A549 (cell line): ENCODE measurements around the gene BOD1L1. TPM values are rescaled to one million over a fixed set of nuclear protein-coding genes. Genes with fewer than 3 reads are reported as not detected.

ENCODE experiments used
- ATAC-seq, 2 experiments: fragments of 200-7000 bp in 1 of 2; fragments of >200 bp in 1 of 2; cut with Nextera tagmentation in 1 of 2; cut with Tn5 transposase in 1 of 2; 3 replicates each; pipeline versions ENCODE4 v1.8.0 to v1.9.1; 2018 to 2020; ENCODE audit warnings: mild to moderate bottlenecking in 1 of 2, moderate library complexity in 1 of 2
- CTCF ChIA-PET: fragments of 300-600 bp; sonication (Branson Sonifier 250); formaldehyde crosslinking; extraction: SDS; loops from one replicate; lab custom pipeline; 2021; ENCODE audit warnings: antibody characterized with exemption, inconsistent platforms; lab: Yijun Ruan, JAX
- POLR2A ChIA-PET: fragments of 350-600 bp; formaldehyde crosslinking; extraction: SDS; loops from one replicate; lab custom pipeline; 2021; ENCODE audit warnings: antibody characterized with exemption, inconsistent platforms; lab: Yijun Ruan, JAX
- DNase-seq, 2 experiments: peaks; one replicate each; pipeline versions ENCODE4 v3.0.0 to v3.0.0-alpha.2; 2011 to 2016; ENCODE audit warnings: low read depth in 1 of 2, low spot score in 1 of 2
- FAIRE-seq: peaks from 2 replicates; lab custom pipeline; 2011; peaks lifted over from hg19 to GRCh38; lab: Jason Lieb, UNC
- H3K27ac ChIP-seq, 2 experiments: fragments of >200 bp; sonication (Bioruptor Twin); formaldehyde crosslinking; 3 replicates each; pipeline ENCODE4 v1.5.1; 2016 to 2017
- H3K4me1 ChIP-seq: fragments of >200 bp; sonication (Bioruptor Twin); formaldehyde crosslinking; 3 replicates; pipeline ENCODE4 v1.6.1; 2016
- H3K4me2 ChIP-seq: fragments of >200 bp; sonication (Bioruptor Twin); formaldehyde crosslinking; 3 replicates; pipeline ENCODE4 v1.6.1; 2016
- H3K4me3 ChIP-seq: fragments of >200 bp; sonication (Bioruptor Twin); formaldehyde crosslinking; 3 replicates; pipeline ENCODE4 v1.5.1; 2016
- H3K9me3 ChIP-seq: fragments of >200 bp; sonication (Bioruptor Twin); formaldehyde crosslinking; 3 replicates; pipeline ENCODE4 v1.6.1; 2016
- CBX2 ChIP-seq: fragments of 200-600 bp; sonication (generic); IDR thresholded peaks from 2 replicates; pipeline ENCODE4 v1.6.1; 2016; ENCODE audit warnings: low read depth, mild to moderate bottlenecking, borderline replicate concordance
- CEBPB ChIP-seq, 2 experiments: fragments of >200 bp in 1 of 2; sonication (Bioruptor Twin) in 1 of 2; formaldehyde crosslinking in 1 of 2; IDR thresholded peaks; 2 replicates each; pipeline ENCODE4 v1.6.1; 2012 to 2016
- EHF ChIP-seq: fragments of 250-450 bp; sonication (Bioruptor Pico); IDR thresholded peaks from 2 replicates; pipeline ENCODE4 v1.5.0; 2020; ENCODE audit warnings: mild to moderate bottlenecking
- FOSB ChIP-seq: fragments of 250-450 bp; sonication (Bioruptor Pico); IDR thresholded peaks from 2 replicates; pipeline ENCODE4 v1.5.0; 2020; ENCODE audit warnings: mild to moderate bottlenecking, moderate library complexity
- FOXS1 ChIP-seq: fragments of 250-450 bp; sonication (Bioruptor Pico); IDR thresholded peaks from 2 replicates; pipeline ENCODE4 v1.5.0; 2020; ENCODE audit warnings: mild to moderate bottlenecking, moderate library complexity
- GATA3 ChIP-seq: IDR thresholded peaks from 2 replicates; pipeline ENCODE4 v1.6.1; 2012; ENCODE audit warnings: borderline replicate concordance
- HEYL ChIP-seq: fragments of 250-450 bp; sonication (Bioruptor Pico); IDR thresholded peaks from 2 replicates; pipeline ENCODE4 v1.8.0; 2021; ENCODE audit warnings: mild to moderate bottlenecking, moderate library complexity
- KDM1A ChIP-seq: fragments of 200-600 bp; sonication (generic); IDR thresholded peaks from 2 replicates; pipeline ENCODE4 v1.6.1; 2016; ENCODE audit warnings: low read depth, mild to moderate bottlenecking
- MAZ ChIP-seq: fragments of 150-350 bp; IDR thresholded peaks from 2 replicates; pipeline ENCODE4 v1.6.1; 2014; ENCODE audit warnings: antibody characterized with exemption, low read depth, low read length, borderline replicate concordance
- MYC ChIP-seq: IDR thresholded peaks from 2 replicates; pipeline ENCODE4 v1.6.1; 2012; ENCODE audit warnings: mild to moderate bottlenecking, inconsistent platforms, low read length, improper control_type of control experiment, borderline replicate concordance
- NR3C1 ChIP-seq: fragments of >200 bp; sonication (Bioruptor Twin); formaldehyde crosslinking; IDR thresholded peaks from 3 replicates; pipeline ENCODE4 v1.6.1; 2017
- PHF8 ChIP-seq: fragments of 200-600 bp; sonication (generic); IDR thresholded peaks from 2 replicates; pipeline ENCODE4 v1.6.1; 2016; ENCODE audit warnings: low read depth, mild to moderate bottlenecking, antibody characterized with exemption, moderate library complexity, borderline replicate concordance
- POLR2A ChIP-seq: IDR thresholded peaks from 2 replicates; pipeline ENCODE4 v1.6.1; 2012; ENCODE audit warnings: mild to moderate bottlenecking, low read length
- POLR2AphosphoS2 ChIP-seq: conservative IDR thresholded peaks from 2 replicates; pipeline ENCODE4 v1.6.1; 2012; ENCODE audit warnings: low read length, improper control_type of control experiment, inconsistent platforms
- RAD21 ChIP-seq, 2 experiments: fragments of >200 bp in 1 of 2; sonication (Bioruptor Twin) in 1 of 2; formaldehyde crosslinking in 1 of 2; IDR thresholded peaks in 1 of 2; conservative IDR thresholded peaks in 1 of 2; 2 replicates in 1 of 2; 3 replicates in 1 of 2; pipeline ENCODE4 v1.6.1; 2012 to 2018; ENCODE audit warnings: inconsistent platforms in 1 of 2
- RARB ChIP-seq: fragments of 250-450 bp; sonication (Bioruptor Pico); IDR thresholded peaks from 2 replicates; pipeline ENCODE4 v1.8.0; 2021; ENCODE audit warnings: mild to moderate bottlenecking, moderate library complexity
- RNF2 ChIP-seq: fragments of 200-600 bp; sonication (generic); IDR thresholded peaks from 2 replicates; pipeline ENCODE4 v1.6.1; 2016; ENCODE audit warnings: low read depth, mild to moderate bottlenecking, antibody characterized with exemption, moderate library complexity, borderline replicate concordance
- SREBF2 ChIP-seq: fragments of 450-650 bp; IDR thresholded peaks from 2 replicates; pipeline ENCODE4 v1.6.1; 2014; ENCODE audit warnings: mild to moderate bottlenecking, moderate library complexity
- TP53 ChIP-seq: fragments of 250-450 bp; sonication (Bioruptor Pico); IDR thresholded peaks from 2 replicates; pipeline ENCODE4 v1.5.0; 2021; ENCODE audit warnings: mild to moderate bottlenecking, moderate library complexity
- ZNF302 ChIP-seq: fragments of 250-450 bp; sonication (Bioruptor Pico); IDR thresholded peaks from 2 replicates; pipeline ENCODE4 v1.9.0; 2021; ENCODE audit warnings: inconsistent platforms, mild to moderate bottlenecking, moderate library complexity
- ZSCAN20 ChIP-seq: fragments of 250-450 bp; sonication (Bioruptor Pico); IDR thresholded peaks from 2 replicates; pipeline ENCODE4 v1.8.0; 2022; ENCODE audit warnings: mild to moderate bottlenecking, moderate library complexity
- WGBS: methylation state at CpG from one replicate; pipeline ENCODE4 v1.1.6; 2017; ENCODE audit errors: missing lambda C conversion rate; 5-methylcytosine and 5-hydroxymethylcytosine counted together
- polyA plus RNA-seq, 4 experiments: library from polyadenylated mRNA; depleted of rRNA in 3 of 4; stranded (reverse); fragments of >200 nt; fragmentation: RNase III in 1 of 4; extraction: RNeasy Plus Mini Kit Qiagen cat#74134 plus additional on column Dnase treatment in 1 of 4; gene quantifications; 2 replicates in 3 of 4; 3 replicates in 1 of 4; pipeline ENCODE4 v1.2.3, GENCODE V29; 2011 to 2017
- TF ChIP-seq, protein P1 (sequence below): fragments of 250-450 bp; sonication (Bioruptor Pico); IDR thresholded peaks from 2 replicates; pipeline ENCODE4 v1.5.0; 2020; ENCODE audit warnings: low read depth, mild to moderate bottlenecking, moderate library complexity
- TF ChIP-seq, protein P2 (sequence below): fragments of 150-350 bp; IDR thresholded peaks from 2 replicates; pipeline ENCODE4 v1.6.1; 2014; ENCODE audit warnings: low read depth, mild to moderate bottlenecking, low read length
- TF ChIP-seq, protein P3 (sequence below): fragments of 250-450 bp; sonication (Bioruptor Pico); IDR thresholded peaks from 2 replicates; pipeline ENCODE4 v1.5.0; 2021; ENCODE audit warnings: mild to moderate bottlenecking, moderate library complexity, borderline replicate concordance
- TF ChIP-seq, protein P4 (sequence below): IDR thresholded peaks from 2 replicates; pipeline ENCODE4 v1.6.1; 2012

The BOD1L1 gene
- polyA plus RNA-seq, 2 of the 4 experiments (the other 2 are of a cell fraction): 16.4 to 27.7 TPM

DNA sequence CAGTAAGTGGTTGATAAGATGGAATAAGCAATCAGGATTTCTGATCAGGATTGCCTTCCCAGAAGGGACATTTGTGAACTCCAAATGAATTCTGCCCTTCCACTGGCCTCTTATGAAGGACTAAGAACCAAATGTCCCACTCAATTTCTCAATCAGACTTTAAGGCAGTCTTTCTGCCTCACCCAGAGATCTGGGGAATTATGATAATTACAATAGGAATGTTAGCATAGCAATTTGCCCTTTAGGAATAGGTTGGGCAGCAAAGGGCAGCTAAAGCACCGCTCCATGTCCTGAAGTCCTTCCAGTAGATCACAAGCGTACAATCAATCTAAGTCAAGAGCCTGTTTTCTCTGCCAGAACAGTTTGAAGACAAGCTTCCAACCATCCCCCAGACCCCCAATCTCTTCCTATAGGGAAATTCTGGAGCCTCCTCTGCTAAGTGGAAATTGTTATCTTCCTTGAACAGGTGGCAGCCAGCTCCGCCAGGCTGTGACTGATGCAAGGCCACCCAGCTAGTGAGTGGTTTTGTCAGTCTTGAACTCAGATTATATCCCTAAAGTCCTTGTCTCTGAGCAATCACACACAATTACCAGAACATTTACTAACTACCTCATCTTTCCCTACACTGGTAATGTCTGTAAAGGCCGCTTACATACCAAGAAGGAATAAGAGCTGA is 101.8 kb downstream of the BOD1L1 start:
- WGBS: 56% methylated on average over 4 of the region's 4 CpGs
- Histone ChIP-seq H3K4me2 (no peak overlapping the region), H3K4me3 (no peak overlapping the region), H3K4me1 (no peaks in the 10 kb centered on the region)
- ATAC-seq: no peak
- POLR2A ChIA-PET: no interaction called here
- TF ChIP-seq RARB (CRISPR knock-in tag): no peak
- TF ChIP-seq MYC: no peak
- TF ChIP-seq, protein P1, sequence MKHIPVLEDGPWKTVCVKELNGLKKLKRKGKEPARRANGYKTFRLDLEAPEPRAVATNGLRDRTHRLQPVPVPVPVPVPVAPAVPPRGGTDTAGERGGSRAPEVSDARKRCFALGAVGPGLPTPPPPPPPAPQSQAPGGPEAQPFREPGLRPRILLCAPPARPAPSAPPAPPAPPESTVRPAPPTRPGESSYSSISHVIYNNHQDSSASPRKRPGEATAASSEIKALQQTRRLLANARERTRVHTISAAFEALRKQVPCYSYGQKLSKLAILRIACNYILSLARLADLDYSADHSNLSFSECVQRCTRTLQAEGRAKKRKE (CRISPR knock-in tag): no peak
- TF ChIP-seq CBX2: no peak
- TF ChIP-seq, protein P2, sequence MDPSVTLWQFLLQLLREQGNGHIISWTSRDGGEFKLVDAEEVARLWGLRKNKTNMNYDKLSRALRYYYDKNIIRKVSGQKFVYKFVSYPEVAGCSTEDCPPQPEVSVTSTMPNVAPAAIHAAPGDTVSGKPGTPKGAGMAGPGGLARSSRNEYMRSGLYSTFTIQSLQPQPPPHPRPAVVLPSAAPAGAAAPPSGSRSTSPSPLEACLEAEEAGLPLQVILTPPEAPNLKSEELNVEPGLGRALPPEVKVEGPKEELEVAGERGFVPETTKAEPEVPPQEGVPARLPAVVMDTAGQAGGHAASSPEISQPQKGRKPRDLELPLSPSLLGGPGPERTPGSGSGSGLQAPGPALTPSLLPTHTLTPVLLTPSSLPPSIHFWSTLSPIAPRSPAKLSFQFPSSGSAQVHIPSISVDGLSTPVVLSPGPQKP: no peak
- TF ChIP-seq ZNF302 (CRISPR knock-in tag): no peak
- no peak for TF ChIP-seq EHF (CRISPR knock-in tag)
- TF ChIP-seq RAD21 (conservative IDR thresholded peaks at IDR 0.05 in 1 of 2, IDR thresholded peaks at IDR 0.05 in 1 of 2): no peak
- TF ChIP-seq GATA3: no peak
- TF ChIP-seq FOSB (CRISPR knock-in tag): no peak
- no peak for TF ChIP-seq KDM1A
- TF ChIP-seq, protein P3, sequence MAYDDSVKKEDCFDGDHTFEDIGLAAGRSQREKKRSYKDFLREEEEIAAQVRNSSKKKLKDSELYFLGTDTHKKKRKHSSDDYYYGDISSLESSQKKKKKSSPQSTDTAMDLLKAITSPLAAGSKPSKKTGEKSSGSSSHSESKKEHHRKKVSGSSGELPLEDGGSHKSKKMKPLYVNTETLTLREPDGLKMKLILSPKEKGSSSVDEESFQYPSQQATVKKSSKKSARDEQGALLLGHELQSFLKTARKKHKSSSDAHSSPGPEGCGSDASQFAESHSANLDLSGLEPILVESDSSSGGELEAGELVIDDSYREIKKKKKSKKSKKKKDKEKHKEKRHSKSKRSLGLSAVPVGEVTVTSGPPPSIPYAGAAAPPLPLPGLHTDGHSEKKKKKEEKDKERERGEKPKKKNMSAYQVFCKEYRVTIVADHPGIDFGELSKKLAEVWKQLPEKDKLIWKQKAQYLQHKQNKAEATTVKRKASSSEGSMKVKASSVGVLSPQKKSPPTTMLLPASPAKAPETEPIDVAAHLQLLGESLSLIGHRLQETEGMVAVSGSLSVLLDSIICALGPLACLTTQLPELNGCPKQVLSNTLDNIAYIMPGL (CRISPR knock-in tag): no peak
- no peak for TF ChIP-seq POLR2A
- TF ChIP-seq, protein P4, sequence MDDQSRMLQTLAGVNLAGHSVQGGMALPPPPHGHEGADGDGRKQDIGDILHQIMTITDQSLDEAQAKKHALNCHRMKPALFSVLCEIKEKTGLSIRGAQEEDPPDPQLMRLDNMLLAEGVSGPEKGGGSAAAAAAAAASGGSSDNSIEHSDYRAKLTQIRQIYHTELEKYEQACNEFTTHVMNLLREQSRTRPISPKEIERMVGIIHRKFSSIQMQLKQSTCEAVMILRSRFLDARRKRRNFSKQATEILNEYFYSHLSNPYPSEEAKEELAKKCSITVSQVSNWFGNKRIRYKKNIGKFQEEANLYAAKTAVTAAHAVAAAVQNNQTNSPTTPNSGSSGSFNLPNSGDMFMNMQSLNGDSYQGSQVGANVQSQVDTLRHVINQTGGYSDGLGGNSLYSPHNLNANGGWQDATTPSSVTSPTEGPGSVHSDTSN: no peak
- TF ChIP-seq TP53 (CRISPR knock-in tag): no peak
- no peak for TF ChIP-seq HEYL (CRISPR knock-in tag)
- no peak for TF ChIP-seq POLR2AphosphoS2
- no peak for TF ChIP-seq RNF2
- TF ChIP-seq PHF8: no peak
- TF ChIP-seq, all 56 proteins: peak for 0
- FAIRE-seq (no peak), DNase-seq (no peak)
- Histone ChIP-seq H3K9me3 (peaks cover 6% of the 10 kb centered on the region; the same call in 1 of the 3 replicates), H3K27ac (no peak overlapping the region)
- CTCF ChIA-PET: interaction anchor here (0.9 to 1.4 kb wide), 2 partner anchors 10 to 673 kb away, joined by 3 read pairs; no protein-coding TSS in a partner anchor

DNA sequence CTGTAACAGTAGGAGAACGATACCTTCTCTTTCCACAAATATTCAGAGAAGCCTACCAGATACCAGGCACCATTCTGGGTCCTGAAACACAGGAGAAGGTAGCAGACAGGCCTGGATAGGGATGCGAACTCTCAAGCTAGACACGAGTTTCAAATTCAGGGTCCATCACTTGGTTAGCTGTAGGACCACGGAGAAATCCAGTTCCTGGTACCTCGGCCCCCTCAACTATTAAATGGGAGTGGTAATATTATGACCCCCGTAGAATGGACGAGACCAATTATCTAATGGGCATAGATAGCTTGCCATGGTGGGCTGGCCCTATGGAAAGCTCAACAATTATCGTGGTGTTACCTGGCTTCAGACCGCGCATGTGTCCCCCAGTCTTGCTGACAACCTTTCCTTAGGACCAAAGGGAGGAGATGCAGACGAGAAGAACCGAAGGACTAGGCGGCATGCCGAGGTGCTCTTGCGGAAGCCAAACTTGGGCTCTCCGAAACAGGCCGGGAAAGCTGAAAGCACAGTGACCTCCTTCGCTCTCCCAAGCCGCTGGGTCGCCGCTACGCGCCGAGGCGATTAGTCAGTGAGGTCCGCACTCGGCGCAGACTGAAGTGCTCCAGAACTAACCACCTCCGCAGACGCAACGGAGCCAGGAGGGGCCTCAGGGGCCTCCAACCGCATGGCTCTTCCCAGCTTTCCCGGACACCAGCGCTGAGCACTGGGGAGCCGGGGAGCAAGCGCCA is 102.9 kb downstream of the BOD1L1 start:
- CTCF ChIA-PET: interaction anchor here (0.9 kb wide), 1 partner anchor 12 kb away, joined by 3 read pairs; no protein-coding TSS in a partner anchor
- no peak overlapping the region for H3K4me3 ChIP-seq
- peaks cover 6% of the 10 kb centered on the region; the same call in 1 of the 3 replicates for H3K9me3 ChIP-seq
- no peak overlapping the region for H3K4me2 ChIP-seq
- WGBS: 67% methylated on average over 36 of the region's 36 CpGs
- POLR2A ChIA-PET: no interaction called here
- TF ChIP-seq SREBF2 (no peak), MAZ (no peak), ZSCAN20 (no peak), CEBPB (IDR thresholded peaks at IDR 0.05) (no peak), ZNF302 (CRISPR knock-in tag) (no peak), NR3C1 (no peak), FOXS1 (no peak), MYC (no peak)
- TF ChIP-seq, protein P1 (CRISPR knock-in tag): no peak
- TF ChIP-seq, protein P4: no peak
- TF ChIP-seq, protein P3 (CRISPR knock-in tag): no peak
- ATAC-seq (no peak), FAIRE-seq (no peak), DNase-seq (no peak)
- no peak overlapping the region for H3K27ac ChIP-seq
- no peaks in the 10 kb centered on the region for H3K4me1 ChIP-seq
